Neutrophil (primary cell): ENCODE data around the gene NKD1.
A peak's percentile ranks its signal among the peaks of the same experiment; 100 is the strongest.

ENCODE experiments used
- H3K27ac ChIP-seq: fragments of 200-600 bp; sonication (generic); 2 replicates; pipeline ENCODE4 v1.5.1; 2016; ENCODE audit warnings: mild to moderate bottlenecking, moderate library complexity
- H3K27me3 ChIP-seq: fragments of 200-600 bp; sonication (generic); 2 replicates; pipeline ENCODE4 v1.6.0; 2016; ENCODE audit warnings: mild to moderate bottlenecking
- H3K36me3 ChIP-seq: fragments of 200-600 bp; sonication (generic); 2 replicates; pipeline ENCODE4 v1.5.1; 2017
- H3K4me1 ChIP-seq, 2 experiments: fragments of 200-600 bp in 1 of 2; sonication (generic) in 1 of 2; 1 replicate in 1 of 2; 2 replicates in 1 of 2; pipeline versions ENCODE4 v1.5.1 to v1.6.1; 2013 to 2016; ENCODE audit warnings: low read depth in 1 of 2, low read length in 1 of 2, mild to moderate bottlenecking in 1 of 2, moderate library complexity in 1 of 2; ENCODE audit not compliant: control insufficient read depth in 1 of 2, insufficient read depth in 1 of 2
- H3K4me3 ChIP-seq, 2 experiments: fragments of 200-600 bp in 1 of 2; sonication (generic) in 1 of 2; 1 replicate in 1 of 2; 2 replicates in 1 of 2; pipeline ENCODE4 v1.5.1; 2013 to 2016; ENCODE audit warnings: low read depth in 1 of 2, low read length in 1 of 2, mild to moderate bottlenecking in 1 of 2, moderate library complexity in 1 of 2
- H3K9me3 ChIP-seq: fragments of 200-600 bp; sonication (generic); 2 replicates; pipeline ENCODE4 v1.5.1; 2016
- TF ChIP-seq, protein P1 (sequence below): fragments of 200-600 bp; sonication (generic); IDR thresholded peaks from 2 replicates; pipeline ENCODE4 v1.5.1; 2016; ENCODE audit warnings: antibody characterized with exemption

NKD1 gene

DNA sequence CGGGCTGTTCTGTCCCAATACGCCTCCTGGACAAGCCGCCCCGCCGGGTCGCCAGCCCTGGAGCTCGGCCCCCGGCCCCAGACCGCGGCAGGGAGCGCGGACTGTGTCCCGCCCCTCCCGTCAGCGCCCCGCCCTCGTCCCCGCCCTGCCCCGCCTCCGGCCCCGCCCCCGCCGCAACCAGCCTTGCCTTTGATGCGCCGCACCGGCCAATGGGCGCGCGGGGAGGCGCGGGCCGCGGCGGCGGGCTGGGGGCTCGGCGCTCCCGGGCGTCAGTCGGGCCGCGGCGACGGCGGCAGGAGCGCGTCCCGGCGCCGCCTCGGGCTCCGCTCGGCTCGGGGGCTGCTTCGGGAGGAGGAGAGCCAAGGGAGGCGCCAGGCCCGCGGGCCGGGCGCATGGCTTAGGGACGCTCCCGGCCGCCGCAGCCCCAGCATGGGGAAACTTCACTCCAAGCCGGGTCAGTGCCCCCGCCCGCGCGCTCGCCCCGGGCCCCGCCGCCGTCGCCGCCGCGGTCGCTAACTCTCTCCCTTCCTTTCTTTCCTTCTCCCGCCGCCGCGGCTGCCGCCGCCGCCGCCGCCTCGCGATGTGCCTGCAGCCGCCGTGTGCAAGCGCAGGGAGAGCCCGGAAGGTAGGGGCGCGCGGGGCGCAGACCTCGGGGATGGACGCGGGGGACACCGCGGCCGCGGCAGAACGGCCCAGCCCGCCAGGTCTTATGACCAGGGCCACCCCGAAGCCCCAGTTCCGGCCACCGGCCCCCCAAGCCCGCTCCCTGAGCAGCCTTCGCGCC lies at the start of gene NKD1:
NKD1 (plus strand) TSS at position 272 of the 784 bp plus-strand sequence; CDS start at position 430, 158 bp downstream.
- Histone ChIP-seq H3K27ac (no peak within 1 kb of the TSS), H3K4me3 (peak within 1 kb of the TSS; percentile 41 to 62), H3K9me3 (no peaks in the 10 kb centered on the region), H3K27me3 (peaks cover 100% of the 10 kb centered on the region), H3K36me3 (no peaks in the 10 kb centered on the region), H3K4me1 (peaks cover 6 to 17% of the 10 kb centered on the region in 2 experiments)
- TF ChIP-seq, protein P1, sequence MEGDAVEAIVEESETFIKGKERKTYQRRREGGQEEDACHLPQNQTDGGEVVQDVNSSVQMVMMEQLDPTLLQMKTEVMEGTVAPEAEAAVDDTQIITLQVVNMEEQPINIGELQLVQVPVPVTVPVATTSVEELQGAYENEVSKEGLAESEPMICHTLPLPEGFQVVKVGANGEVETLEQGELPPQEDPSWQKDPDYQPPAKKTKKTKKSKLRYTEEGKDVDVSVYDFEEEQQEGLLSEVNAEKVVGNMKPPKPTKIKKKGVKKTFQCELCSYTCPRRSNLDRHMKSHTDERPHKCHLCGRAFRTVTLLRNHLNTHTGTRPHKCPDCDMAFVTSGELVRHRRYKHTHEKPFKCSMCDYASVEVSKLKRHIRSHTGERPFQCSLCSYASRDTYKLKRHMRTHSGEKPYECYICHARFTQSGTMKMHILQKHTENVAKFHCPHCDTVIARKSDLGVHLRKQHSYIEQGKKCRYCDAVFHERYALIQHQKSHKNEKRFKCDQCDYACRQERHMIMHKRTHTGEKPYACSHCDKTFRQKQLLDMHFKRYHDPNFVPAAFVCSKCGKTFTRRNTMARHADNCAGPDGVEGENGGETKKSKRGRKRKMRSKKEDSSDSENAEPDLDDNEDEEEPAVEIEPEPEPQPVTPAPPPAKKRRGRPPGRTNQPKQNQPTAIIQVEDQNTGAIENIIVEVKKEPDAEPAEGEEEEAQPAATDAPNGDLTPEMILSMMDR = no peak

DNA sequence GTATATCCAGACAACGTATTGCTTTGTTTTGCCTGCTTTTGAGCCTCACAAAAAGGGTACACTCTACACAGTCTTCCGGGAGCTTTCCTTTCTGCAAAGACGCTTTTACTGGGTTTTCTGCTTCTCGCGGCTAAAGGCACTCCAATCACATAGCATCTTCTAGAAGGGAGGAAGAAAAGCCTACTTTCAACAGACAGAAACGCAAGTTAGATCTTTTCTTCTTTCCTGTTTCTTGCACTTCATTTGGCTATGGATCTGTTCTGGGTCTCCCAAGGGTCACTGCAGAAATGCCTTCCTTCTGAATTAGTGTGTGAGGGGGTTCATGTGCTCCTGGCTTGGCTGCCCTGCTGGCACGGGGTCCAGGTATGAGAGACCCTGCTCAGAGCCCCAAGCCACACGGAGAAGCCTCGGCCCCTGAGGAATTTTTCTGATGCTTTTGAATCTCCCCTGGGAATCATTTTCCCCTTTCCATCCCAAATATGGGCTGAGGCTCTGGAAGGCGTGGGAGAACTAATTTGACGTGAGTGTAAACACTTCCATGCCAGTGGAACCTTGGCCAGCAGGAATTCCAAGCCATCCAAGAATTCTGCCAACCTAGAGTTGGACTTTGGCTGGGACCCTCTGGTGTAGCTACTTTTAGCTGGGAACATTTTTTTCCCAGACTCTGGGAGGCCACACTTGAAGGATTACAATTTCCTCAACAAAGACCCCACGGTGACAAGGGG lies 49.6 kb upstream of the NKD1 start:
- Histone ChIP-seq H3K4me1 (no peaks in the 10 kb centered on the region), H3K27me3 (no peaks in the 10 kb centered on the region), H3K27ac (no peak overlapping the region), H3K36me3 (no peaks in the 10 kb centered on the region), H3K9me3 (no peaks in the 10 kb centered on the region), H3K4me3 (no peak overlapping the region)
- TF ChIP-seq, protein P1 = no peak

GRCh38 chr16:50499254-50499653 lies 48.9 kb upstream of the NKD1 start:
- Histone ChIP-seq H3K27ac (no peak overlapping the region), H3K27me3 (no peaks in the 10 kb centered on the region), H3K9me3 (no peaks in the 10 kb centered on the region), H3K4me1 (no peaks in the 10 kb centered on the region), H3K4me3 (no peak overlapping the region), H3K36me3 (no peaks in the 10 kb centered on the region)
- TF ChIP-seq, protein P1 = no peak

DNA sequence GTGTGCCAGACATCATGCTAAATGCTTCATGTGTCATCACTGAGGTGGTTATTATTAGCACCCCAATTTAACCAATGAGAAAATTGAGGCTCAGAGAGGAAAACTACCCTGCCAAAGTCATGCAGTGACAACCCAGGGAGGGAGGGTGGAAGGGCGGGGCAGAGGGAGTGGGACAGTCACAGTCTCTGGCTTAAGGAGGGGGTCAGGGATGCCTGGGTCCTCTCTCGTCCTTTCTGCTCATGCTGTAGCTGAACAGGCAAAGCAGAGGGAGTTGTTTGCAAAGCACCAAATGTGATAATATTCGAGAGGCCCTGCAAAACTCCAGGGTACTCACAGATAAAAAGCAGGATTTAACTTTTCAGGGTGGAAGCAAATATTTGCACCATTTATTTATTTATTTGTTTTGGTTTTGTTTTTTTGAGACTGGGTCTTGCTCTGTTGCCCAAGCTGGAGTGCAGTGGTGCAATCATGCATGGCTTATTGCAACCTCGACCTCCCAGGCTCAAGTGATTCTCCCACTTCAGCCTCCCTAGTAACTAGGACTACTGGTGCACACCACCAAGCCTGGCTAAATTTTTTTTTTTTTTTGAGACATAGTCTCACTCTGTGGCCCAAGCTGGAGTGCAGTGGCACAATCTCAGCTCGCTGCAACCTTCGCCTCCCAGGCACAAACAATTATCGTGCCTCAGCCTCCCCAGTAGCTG lies 47.9 kb upstream of the NKD1 start:
- TF ChIP-seq, protein P1 = no peak

GRCh38 chr16:50501251-50501650 lies 46.9 kb upstream of the NKD1 start:
- Histone ChIP-seq H3K27me3 (no peaks in the 10 kb centered on the region), H3K9me3 (no peaks in the 10 kb centered on the region)

More for the DNA sequence above, 47.9 kb upstream of the NKD1 start:
- no peak overlapping the region for H3K27ac ChIP-seq
- no peak overlapping the region for H3K4me3 ChIP-seq
- H3K9me3 ChIP-seq = no peaks in the 10 kb centered on the region
- H3K36me3 ChIP-seq = no peaks in the 10 kb centered on the region
- H3K27me3 ChIP-seq = no peaks in the 10 kb centered on the region
- H3K4me1 ChIP-seq = no peaks in the 10 kb centered on the region

More at GRCh38 chr16:50501251-50501650, 46.9 kb upstream of the NKD1 start:
- Histone ChIP-seq H3K4me1 (no peaks in the 10 kb centered on the region), H3K36me3 (no peaks in the 10 kb centered on the region), H3K27ac (no peak overlapping the region), H3K4me3 (no peak overlapping the region)
- TF ChIP-seq, protein P1 = no peak
